K562 (cell line): ENCODE measurements around the gene HIGD1C. TPM values are rescaled to one million over a fixed set of nuclear protein-coding genes. Genes with fewer than 3 reads are reported as not detected.

Source experiments
- ATAC-seq: fragments of 200-7000 bp; cut with Tn5 transposase; 3 replicates; pipeline ENCODE4 v1.9.1; 2020; ENCODE audit warnings: moderate library complexity
- BruUV-seq: library from RNA; stranded (reverse); fragments of 400-500 nt; replicated peaks from 2 replicates; lab custom pipeline; 2021; lab: Mats Ljungman, UMichigan
- CTCF ChIA-PET: fragments of 300-600 bp; formaldehyde crosslinking; extraction: SDS; loops from one replicate; lab custom pipeline; 2021; ENCODE audit warnings: low intra/inter-chr PET ratio; lab: Yijun Ruan, JAX
- POLR2A ChIA-PET: fragments of 300-600, 350-650 bp; sonication (Branson Sonifier 250); formaldehyde crosslinking; extraction: SDS; loops from one replicate; lab custom pipeline; 2021; ENCODE audit warnings: antibody characterized with exemption, inconsistent platforms; lab: Yijun Ruan, JAX
- DNase-seq, 4 experiments: peaks; one replicate each; pipeline versions ENCODE4 v3.0.0 to v3.0.0-alpha.2; 2011 to 2018; ENCODE audit warnings: low spot score in 3 of 4, mixed read lengths in 3 of 4; ENCODE audit errors: extremely low read depth in 1 of 4
- FAIRE-seq: peaks from 2 replicates; lab custom pipeline; 2011; peaks lifted over from hg19 to GRCh38; lab: Jason Lieb, UNC
- H2AFZ ChIP-seq: 2 replicates; pipeline ENCODE4 v1.6.0; 2011; ENCODE audit warnings: low read depth, low read length, control low read depth, inconsistent platforms
- H3K27ac ChIP-seq: fragments of 200-600 bp; 3 replicates; pipeline ENCODE4 v1.8.0; 2011; ENCODE audit warnings: low read depth, mild to moderate bottlenecking, control low read depth, inconsistent platforms, low read length, moderate library complexity, mixed read lengths; ENCODE audit errors: extremely low read depth
- H3K27me3 ChIP-seq, 2 experiments: fragments of 300-600 bp in 1 of 2; 2 replicates in 1 of 2; 3 replicates in 1 of 2; pipeline versions ENCODE4 v1.6.0 to v1.8.0; 2011; ENCODE audit warnings: inconsistent platforms in 2 of 2, low read length in 2 of 2, mild to moderate bottlenecking in 1 of 2, mixed read lengths in 1 of 2, moderate library complexity in 1 of 2; ENCODE audit not compliant: control insufficient read depth in 2 of 2, insufficient read depth in 2 of 2
- H3K36me3 ChIP-seq: fragments of 300-600 bp; 3 replicates; pipeline ENCODE4 v1.8.0; 2011; ENCODE audit warnings: mild to moderate bottlenecking, low read length, inconsistent platforms; ENCODE audit not compliant: control insufficient read depth, insufficient read depth
- H3K4me1 ChIP-seq, 2 experiments: fragments of 200-600 bp in 1 of 2; replicated peaks in 1 of 2; 2 replicates in 1 of 2; 3 replicates in 1 of 2; pipeline versions ENCODE4 v1.5.1 to v1.8.0; 2011; ENCODE audit warnings: inconsistent platforms in 2 of 2, low read length in 2 of 2, mild to moderate bottlenecking in 1 of 2, mixed read lengths in 1 of 2, moderate library complexity in 1 of 2; ENCODE audit not compliant: control insufficient read depth in 2 of 2, insufficient read depth in 2 of 2
- H3K4me2 ChIP-seq: 2 replicates; pipeline ENCODE4 v1.6.1; 2011; ENCODE audit warnings: low read length, control low read depth, inconsistent platforms, mixed read lengths; ENCODE audit not compliant: insufficient read depth
- H3K4me3 ChIP-seq: fragments of 200-600 bp; sonication (generic), shearing (Covaris generic); 2 replicates; pipeline ENCODE4 v1.5.1; 2016; ENCODE audit warnings: control low read depth, inconsistent platforms
- H3K79me2 ChIP-seq: fragments of 200-600 bp; 3 replicates; pipeline ENCODE4 v1.8.0; 2011; ENCODE audit warnings: low read length, inconsistent platforms; ENCODE audit not compliant: control insufficient read depth, insufficient read depth
- H3K9ac ChIP-seq, 2 experiments: 2 replicates each; pipeline versions ENCODE4 v1.6.0 to v1.6.1; 2011; ENCODE audit warnings: low read depth in 2 of 2, low read length in 2 of 2, control low read depth in 1 of 2, inconsistent platforms in 1 of 2, mild to moderate bottlenecking in 1 of 2, mixed read lengths in 1 of 2; ENCODE audit not compliant: insufficient read depth in 1 of 2
- H3K9me1 ChIP-seq: one replicate; pipeline ENCODE4 v1.6.0; 2011; ENCODE audit warnings: inconsistent platforms, mild to moderate bottlenecking, low read length, moderate library complexity; ENCODE audit not compliant: control insufficient read depth, insufficient read depth
- H3K9me3 ChIP-seq: replicated peaks from 2 replicates; pipeline ENCODE4 v1.5.1; 2011; ENCODE audit warnings: low read depth, low read length, inconsistent platforms; ENCODE audit not compliant: control insufficient read depth, insufficient read depth
- H4K20me1 ChIP-seq: replicated peaks from 2 replicates; pipeline ENCODE4 v1.6.1; 2011; ENCODE audit warnings: low read length, inconsistent platforms, mixed read lengths; ENCODE audit not compliant: control insufficient read depth, insufficient read depth
- CCNT2 ChIP-seq: IDR thresholded peaks from 2 replicates; pipeline ENCODE4 v1.6.1; 2011; ENCODE audit warnings: borderline replicate concordance, low read depth, mild to moderate bottlenecking, moderate library complexity, mixed read lengths, low read length; ENCODE audit not compliant: insufficient read length; ENCODE audit errors: extremely low read depth
- DEAF1 ChIP-seq: fragments of 450-650 bp; formaldehyde crosslinking; IDR thresholded peaks from 2 replicates; pipeline ENCODE4 v1.4.0; 2020; ENCODE audit warnings: mild to moderate bottlenecking, moderate library complexity
- FOXK2 ChIP-seq, 2 experiments: fragments of 450-650 bp; IDR thresholded peaks in 1 of 2; conservative IDR thresholded peaks in 1 of 2; 2 replicates each; pipeline ENCODE4 v1.6.1; 2016; ENCODE audit warnings: low read depth in 2 of 2, mild to moderate bottlenecking in 1 of 2
- GMEB1 ChIP-seq: fragments of 250-450 bp; sonication (Bioruptor Pico); IDR thresholded peaks from 2 replicates; pipeline ENCODE4 v1.4.0; 2020; ENCODE audit warnings: mild to moderate bottlenecking
- HDAC3 ChIP-seq: fragments of 450-650 bp; IDR thresholded peaks from 2 replicates; pipeline ENCODE4 v1.6.1; 2018; ENCODE audit warnings: borderline replicate concordance, mild to moderate bottlenecking, moderate library complexity; ENCODE audit not compliant: partially characterized antibody
- HMBOX1 ChIP-seq: sonication (generic); IDR thresholded peaks from 2 replicates; pipeline ENCODE4 v1.6.1; 2016
- MNT ChIP-seq, 2 experiments: fragments of 450-650 bp; conservative IDR thresholded peaks; 2 replicates each; pipeline ENCODE4 v1.6.1; 2017; ENCODE audit warnings: mild to moderate bottlenecking in 2 of 2, moderate library complexity in 2 of 2
- MXD1 ChIP-seq: fragments of 250-450 bp; sonication (Bioruptor Pico); IDR thresholded peaks from 2 replicates; pipeline ENCODE4 v1.8.0; 2021; ENCODE audit warnings: borderline replicate concordance, mild to moderate bottlenecking, moderate library complexity; ENCODE audit not compliant: poor library complexity, severe bottlenecking
- NR0B1 ChIP-seq: fragments of 450-650 bp; IDR thresholded peaks from one replicate; pipeline ENCODE4 v1.6.1; 2018; ENCODE audit warnings: mild to moderate bottlenecking, moderate library complexity; ENCODE audit not compliant: partially characterized antibody
- ZNF217 ChIP-seq: sonication (generic); formaldehyde crosslinking; IDR thresholded peaks from 2 replicates; pipeline ENCODE4 v1.8.0; 2022; ENCODE audit warnings: mild to moderate bottlenecking, missing genetic modification reagents
- ZNF282 ChIP-seq: sonication (generic); formaldehyde crosslinking; IDR thresholded peaks from 2 replicates; pipeline ENCODE4 v1.8.1; 2023; ENCODE audit warnings: missing genetic modification reagents
- ZNF507 ChIP-seq: conservative IDR thresholded peaks from 2 replicates; pipeline ENCODE4 v1.6.1; 2017; ENCODE audit warnings: missing genetic modification characterization, missing compliant biosample characterization
- ZNF551 ChIP-seq: fragments of 250-450 bp; sonication (Bioruptor Pico); IDR thresholded peaks from 2 replicates; pipeline ENCODE4 v1.5.0; 2021; ENCODE audit warnings: mild to moderate bottlenecking, moderate library complexity
- WGBS: fragments of 100-300 bp; shearing (Covaris generic); methylation state at CpG from one replicate; pipeline ENCODE4 v1.1.6; 2016; ENCODE audit warnings: low coverage, mixed read lengths; ENCODE audit not compliant: insufficient coverage; ENCODE audit errors: missing lambda C conversion rate; 5-methylcytosine and 5-hydroxymethylcytosine counted together
- in situ Hi-C: fragments of 300-500 bp; cut with MboI; formaldehyde crosslinking; loops from 4 replicates; pipeline ENCODE4 v1.15.0; 2018; ENCODE audit warnings: inconsistent platforms, mixed read lengths
- intact Hi-C: fragments of 100-400 bp; cut with micrococcal nuclease; formaldehyde crosslinking; loops from 2 replicates; pipeline ENCODE4 v1.14.2; 2022
- polyA plus RNA-seq, 8 experiments: library from polyadenylated mRNA; depleted of rRNA in 4 of 8; stranded (reverse) in 5 of 8; unstranded in 3 of 8; fragments of >200 nt; fragmentation: Nextera tagmentation in 2 of 8; fragmentation: Illumina TruSeq in 1 of 8; extraction: Ambion mirVana in 2 of 8; extraction: Trizol in 1 of 8; gene quantifications; 2 replicates each; pipeline versions ENCODE4 v1.2.1 to v1.2.3, GENCODE V29; 2011 to 2014; ENCODE audit warnings: inconsistent platforms in 1 of 8, missing spikeins in 1 of 8
- total RNA-seq, 7 experiments: library from RNA; depleted of rRNA in 6 of 7; stranded (reverse); fragments of >200 nt in 6 of 7; fragmentation: Illumina TruSeq in 2 of 7; extraction: Trizol in 2 of 7; gene quantifications; 2 replicates each; pipeline versions ENCODE4 v1.2.1 to v1.2.3, GENCODE V29; 2011 to 2021; ENCODE audit warnings: low replicate concordance in 1 of 7

The HIGD1C gene
- total and polyA plus RNA-seq, 9 of the 15 experiments (the other 6 are each of a cell fraction or from before 2014, with no cell fraction given), result not detected

- Histone ChIP-seq H4K20me1 (no peaks in the 10 kb centered on the region), H3K4me1 (peaks cover 5 to 39% of the 10 kb centered on the region in 2 experiments), H3K27ac (peak overlapping the region; percentile 73), H3K9ac (peak overlapping the region in 1 of 2 experiments; percentile 31; a peak in 2 of 4 replicates), H3K36me3 (no peaks in the 10 kb centered on the region; the same call in 2 of the 3 replicates), H3K9me3 (peaks cover 9% of the 10 kb centered on the region), H3K4me3 (no peak overlapping the region), H2AFZ (no peak overlapping the region), H3K9me1 (no peaks in the 10 kb centered on the region), H3K27me3 (no peaks in the 10 kb centered on the region), H3K79me2 (peaks cover 14% of the 10 kb centered on the region), H3K4me2 (peak overlapping the region; percentile 30; the same call in 1 of the 2 replicates)
- in situ Hi-C loops, result no loop called here
- CTCF ChIA-PET, result no interaction called here
- POLR2A ChIA-PET, result interaction anchor here (0.8 kb wide), 1 partner anchor 9 kb away, joined by 4 read pairs; no protein-coding TSS in a partner anchor
- FAIRE-seq (no peak), DNase-seq (no peak), ATAC-seq (peak; percentile 6; the same call in 2 of the 3 replicates)
- intact Hi-C loops, result no loop called here
- 14% methylated on average over 2 of the region's 2 CpGs for WGBS
- no TSS peak for BruUV-seq
- TF ChIP-seq ZNF282, result no peak
- no peak for TF ChIP-seq ZNF507 (tag)
- TF ChIP-seq MXD1 (CRISPR knock-in tag), result no peak
- no peak for TF ChIP-seq FOXK2 (conservative IDR thresholded peaks at IDR 0.05 in 1 of 2, IDR thresholded peaks at IDR 0.05 in 1 of 2; ENCODE audit: low read depth in 2 of 2)
- TF ChIP-seq CCNT2, result peak; percentile 11
- TF ChIP-seq NR0B1, result no peak
- TF ChIP-seq GMEB1, result no peak
- TF ChIP-seq HMBOX1, result peak; percentile 14; the same call in 1 of the 2 replicates
- TF ChIP-seq DEAF1 (CRISPR knock-in tag), result no peak
- TF ChIP-seq ZNF551 (CRISPR knock-in tag), result no peak
- 0 out of 4 replicates have a peak, but pooled peaks of 1 of the 2 experiments have one; percentile 2 for TF ChIP-seq MNT (conservative IDR thresholded peaks at IDR 0.05)
- TF ChIP-seq HDAC3, result no peak
- no peak for TF ChIP-seq ZNF217 (CRISPR knock-in tag)
Measured at GRCh38 chr12:50932787-50933280, 19.5 kb upstream of the HIGD1C start.
